ENCODE measurements around the gene LTBP1. TPM values are rescaled to one million over a fixed set of nuclear protein-coding genes. Genes with fewer than 3 reads are reported as not detected.

Gene LTBP1
- total and polyA plus RNA-seq, 2 experiments from 2014 or later = 157 to 211 TPM

DNA sequence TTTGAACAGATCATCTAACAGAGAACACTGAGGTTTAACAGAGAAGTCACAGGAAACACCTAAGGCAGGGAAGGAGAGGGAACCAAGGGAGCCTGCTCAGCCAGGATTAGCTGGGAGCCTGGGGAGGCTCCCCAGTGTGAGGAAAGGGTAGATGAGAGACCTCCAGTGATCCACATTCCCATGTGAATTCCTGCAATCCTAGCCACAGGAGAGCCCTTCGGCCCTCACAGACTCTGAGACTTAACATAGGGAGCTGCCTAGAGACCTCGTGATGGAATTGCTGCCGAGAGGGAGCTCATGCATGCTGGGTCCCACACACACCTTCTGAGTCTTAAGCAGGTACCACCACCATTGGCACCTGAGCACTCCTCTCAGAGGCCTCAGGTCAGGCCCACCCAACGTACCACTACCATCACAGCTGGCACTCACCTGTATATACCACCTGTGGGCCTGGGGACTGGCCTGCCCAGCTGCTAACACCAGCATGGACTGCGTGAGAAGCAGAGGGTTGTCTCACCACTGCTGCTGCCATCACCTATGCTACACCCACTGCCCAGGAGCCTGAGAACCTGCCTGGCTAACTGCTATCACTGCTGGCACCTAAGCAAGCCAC, 303.8 kb downstream of the LTBP1 start:
- TF ChIP-seq EZH2phosphoT487 (IDR thresholded peaks at IDR 0.05; ENCODE audit: insufficient read depth, low read depth) (no peak), EZH2 (IDR thresholded peaks at IDR 0.05; ENCODE audit: insufficient read depth, poor library complexity, severe bottlenecking) (no peak)
- Histone ChIP-seq H3K9ac (no peak overlapping the region), H3K4me2 (ENCODE audit: unreplicated experiment) (no peak overlapping the region), H3K27ac (no peak overlapping the region), H3K36me3 (ENCODE audit: low read depth) (peaks cover 5% of the 10 kb centered on the region; the same call in 1 of the 2 replicates), H3K79me2 (ENCODE audit: insufficient read depth) (no peaks in the 10 kb centered on the region), H3K4me3 (no peak overlapping the region), H3F3A (ENCODE audit: insufficient read depth) (peaks cover 7% of the 10 kb centered on the region; the same call in 1 of the 2 replicates), H3K9me3 (ENCODE audit: low read depth) (no peaks in the 10 kb centered on the region), H4K20me1 (ENCODE audit: insufficient read depth) (no peaks in the 10 kb centered on the region), H2AFZ (no peak overlapping the region), H3K27me3 (replicated peaks; ENCODE audit: insufficient read depth) (no peaks in the 10 kb centered on the region), H3K4me1 (ENCODE audit: insufficient read depth) (0 out of 2 replicates have a peak, but pooled peaks cover 5% of the 10 kb centered on the region), H3K9me2 (ENCODE audit: insufficient read depth) (no peaks in the 10 kb centered on the region)
- in situ Hi-C loops (cut with MboI) = no loop called here
- WGBS, 2 experiments (ENCODE audit: low coverage in 1 of 2, low lambda C conversion rate in 2 of 2, missing lambda C conversion rate in 2 of 2) = 91% methylated on average over 5 of the region's 5 CpGs
- no peak for DNase-seq

DNA sequence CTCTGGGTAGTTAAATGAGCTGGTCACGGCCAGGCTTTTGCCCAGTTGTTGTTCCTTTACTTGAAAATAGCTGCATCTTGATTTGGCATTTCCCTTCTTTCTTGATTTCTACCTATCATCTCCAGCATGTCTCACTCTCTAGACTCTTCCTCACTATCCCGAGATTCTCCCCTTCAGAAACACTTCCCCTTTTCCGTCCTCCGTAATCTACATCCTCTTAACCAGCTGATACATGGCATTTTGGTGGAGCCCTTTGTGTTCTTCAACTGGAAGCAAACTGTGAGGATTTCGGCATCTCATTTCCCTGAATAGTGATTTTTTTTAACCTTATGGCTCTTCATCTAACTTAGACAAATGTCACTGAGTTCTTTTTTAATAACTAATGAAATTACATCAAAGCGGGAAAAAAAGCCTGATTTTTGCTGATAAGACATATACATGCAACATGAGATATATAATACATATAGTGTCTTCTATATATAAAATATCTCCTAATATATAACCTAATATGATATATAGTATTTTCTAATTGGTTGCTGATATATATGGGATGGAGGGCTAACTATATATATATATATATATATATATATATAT, 309.5 kb downstream of the LTBP1 start:
- in situ Hi-C loops (cut with MboI) = no loop called here
- Histone ChIP-seq H2AFZ (no peak overlapping the region), H3K27me3 (replicated peaks; ENCODE audit: insufficient read depth) (no peaks in the 10 kb centered on the region), H3K36me3 (ENCODE audit: low read depth) (peaks cover 3% of the 10 kb centered on the region), H4K20me1 (ENCODE audit: insufficient read depth) (no peaks in the 10 kb centered on the region), H3K27ac (no peak overlapping the region), H3K9ac (no peak overlapping the region), H3K4me3 (no peak overlapping the region), H3F3A (ENCODE audit: insufficient read depth) (peaks cover 7% of the 10 kb centered on the region; the same call in 1 of the 2 replicates), H3K9me2 (ENCODE audit: insufficient read depth) (no peaks in the 10 kb centered on the region), H3K4me2 (ENCODE audit: unreplicated experiment) (no peak overlapping the region), H3K9me3 (ENCODE audit: low read depth) (no peaks in the 10 kb centered on the region), H3K4me1 (ENCODE audit: insufficient read depth) (no peaks in the 10 kb centered on the region), H3K79me2 (ENCODE audit: insufficient read depth) (no peaks in the 10 kb centered on the region)
- DNase-seq = no peak
- TF ChIP-seq EZH2phosphoT487 (IDR thresholded peaks at IDR 0.05; ENCODE audit: insufficient read depth, low read depth) (no peak), EZH2 (IDR thresholded peaks at IDR 0.05; ENCODE audit: insufficient read depth, poor library complexity, severe bottlenecking) (no peak)
- WGBS, 2 experiments (ENCODE audit: low coverage in 1 of 2, low lambda C conversion rate in 2 of 2, missing lambda C conversion rate in 2 of 2) = 94 to 96% methylated on average over 6 of the region's 6 CpGs

- DNase-seq = no peak
- H3K27me3 ChIP-seq (replicated peaks; ENCODE audit: insufficient read depth) = no peaks in the 10 kb centered on the region
- no peak overlapping the region for H3K4me2 ChIP-seq (ENCODE audit: unreplicated experiment)
- H3K9ac ChIP-seq = no peak overlapping the region
- no peak overlapping the region for H3K27ac ChIP-seq
- no peaks in the 10 kb centered on the region for H3K79me2 ChIP-seq (ENCODE audit: insufficient read depth)
- 64 to 80% methylated on average over 4 of the region's 4 CpGs for WGBS, 2 experiments (ENCODE audit: low coverage in 1 of 2, low lambda C conversion rate in 2 of 2, missing lambda C conversion rate in 2 of 2)
- H3K9me3 ChIP-seq (ENCODE audit: low read depth) = no peaks in the 10 kb centered on the region
- peaks cover 5% of the 10 kb centered on the region for H3K36me3 ChIP-seq (ENCODE audit: low read depth)
- TF ChIP-seq EZH2 (IDR thresholded peaks at IDR 0.05; ENCODE audit: insufficient read depth, poor library complexity, severe bottlenecking) (no peak), EZH2phosphoT487 (IDR thresholded peaks at IDR 0.05; ENCODE audit: insufficient read depth, low read depth) (no peak)
- H2AFZ ChIP-seq = no peak overlapping the region
- in situ Hi-C loops (cut with MboI) = no loop called here
- no peak overlapping the region for H3K4me3 ChIP-seq
- no peaks in the 10 kb centered on the region for H3K4me1 ChIP-seq (ENCODE audit: insufficient read depth)
- no peaks in the 10 kb centered on the region for H3K9me2 ChIP-seq (ENCODE audit: insufficient read depth)
- peaks cover 2% of the 10 kb centered on the region; the same call in 1 of the 2 replicates for H3F3A ChIP-seq (ENCODE audit: insufficient read depth)
- no peaks in the 10 kb centered on the region for H4K20me1 ChIP-seq (ENCODE audit: insufficient read depth)
Observed at GRCh38 chr2:33258387-33258786, 311.6 kb downstream of the LTBP1 start.

DNA sequence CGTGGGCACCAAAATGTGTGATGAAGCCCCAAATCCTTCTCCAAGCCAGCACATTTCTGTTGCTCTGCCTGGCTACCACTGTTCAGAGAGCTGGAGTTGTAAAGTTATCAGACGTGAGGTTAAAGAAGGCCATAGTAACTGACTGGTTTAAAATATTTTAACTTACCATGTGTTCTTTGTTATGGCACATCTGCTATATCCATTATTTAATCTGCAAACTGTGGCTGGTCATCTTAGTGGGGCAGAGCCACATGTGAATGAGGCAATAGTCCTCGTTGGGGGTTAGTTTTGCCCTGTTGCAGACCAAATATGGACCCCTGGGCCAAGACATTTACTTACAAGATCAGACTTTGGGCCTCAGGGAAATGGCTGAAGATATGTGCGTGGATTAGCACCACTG, 315.3 kb downstream of the LTBP1 start:
- WGBS, 2 experiments (ENCODE audit: low coverage in 1 of 2, low lambda C conversion rate in 2 of 2, missing lambda C conversion rate in 2 of 2) = 88 to 96% methylated on average over 4 of the region's 4 CpGs
- no peaks in the 10 kb centered on the region for H3K9me2 ChIP-seq (ENCODE audit: insufficient read depth)
- H2AFZ ChIP-seq = no peak overlapping the region
- H3K4me3 ChIP-seq = no peak overlapping the region
- H3K9ac ChIP-seq = no peak overlapping the region
- no peak for TF ChIP-seq EZH2 (IDR thresholded peaks at IDR 0.05; ENCODE audit: insufficient read depth, poor library complexity, severe bottlenecking)
- TF ChIP-seq EZH2phosphoT487 (IDR thresholded peaks at IDR 0.05; ENCODE audit: insufficient read depth, low read depth) = no peak
- no peaks in the 10 kb centered on the region for H3K27me3 ChIP-seq (replicated peaks; ENCODE audit: insufficient read depth)
- in situ Hi-C loops (cut with MboI) = no loop called here
- no peak overlapping the region for H3K27ac ChIP-seq
- no peaks in the 10 kb centered on the region for H4K20me1 ChIP-seq (ENCODE audit: insufficient read depth)
- H3K79me2 ChIP-seq (ENCODE audit: insufficient read depth) = no peaks in the 10 kb centered on the region
- H3K36me3 ChIP-seq (ENCODE audit: low read depth) = peaks cover 14% of the 10 kb centered on the region
- no peak overlapping the region for H3K4me2 ChIP-seq (ENCODE audit: unreplicated experiment)
- DNase-seq = no peak
- H3K4me1 ChIP-seq (ENCODE audit: insufficient read depth) = peaks cover 8% of the 10 kb centered on the region; the same call in 1 of the 2 replicates
- peaks cover 8% of the 10 kb centered on the region; the same call in 1 of the 2 replicates for H3F3A ChIP-seq (ENCODE audit: insufficient read depth)
- no peaks in the 10 kb centered on the region for H3K9me3 ChIP-seq (ENCODE audit: low read depth)
